ENCODE measurements around the gene FBH1. TPM values are rescaled to one million over a fixed set of nuclear protein-coding genes. Genes with fewer than 3 reads are reported as not detected.

The FBH1 gene
- total RNA-seq, 1 experiment from 2014 or later, result 84.0 TPM

- Histone ChIP-seq H3K27ac (ENCODE audit: low read depth, low read length, poor library complexity, severe bottlenecking) (no peak overlapping the region), H3K4me1 (ENCODE audit: insufficient read depth, low read length, poor library complexity, severe bottlenecking) (peaks cover 13% of the 10 kb centered on the region), H3K27me3 (replicated peaks; ENCODE audit: insufficient read depth, low read depth, low read length, poor library complexity) (no peaks in the 10 kb centered on the region), H3K9me3 (ENCODE audit: low read depth, low read length, poor library complexity, severe bottlenecking) (no peaks in the 10 kb centered on the region), H3K36me3 (ENCODE audit: insufficient read depth, low read length, poor library complexity, severe bottlenecking) (no peaks in the 10 kb centered on the region), H3K4me3 (ENCODE audit: low read depth, low read length, poor library complexity, severe bottlenecking) (no peak overlapping the region)
- intact Hi-C loops (cut with micrococcal nuclease; ENCODE audit: unreplicated experiment), result loop anchor here (5.0 kb wide), 1 partner anchor 455 kb away; no protein-coding TSS in a partner anchor
- DNase-seq (ENCODE audit: low spot score), result no peak
- BruUV-seq (replicated peaks), result no TSS peak
- POLR2A ChIA-PET (ENCODE audit: low non-redundant PET), result no interaction called here
- no peak for TF ChIP-seq CTCF (conservative IDR thresholded peaks at IDR 0.05; ENCODE audit: low read depth, low read length)
- TF ChIP-seq EZH2 (IDR thresholded peaks at IDR 0.05; ENCODE audit: borderline replicate concordance, low read depth, low read length, poor library complexity, severe bottlenecking), result no peak
- CTCF ChIA-PET, result interaction anchor here (0.6 kb wide), 1 partner anchor 517 kb away, joined by 11 read pairs; no protein-coding TSS in a partner anchor
Measured at GRCh38 chr10:5951721-5952407, 61.8 kb downstream of the FBH1 start.

- intact Hi-C loops (cut with micrococcal nuclease; ENCODE audit: unreplicated experiment), result loop anchor here (5.0 kb wide), 1 partner anchor 454 kb away; no protein-coding TSS in a partner anchor
- BruUV-seq (replicated peaks), result no TSS peak
- no peak for TF ChIP-seq EZH2 (IDR thresholded peaks at IDR 0.05; ENCODE audit: borderline replicate concordance, low read depth, low read length, poor library complexity, severe bottlenecking)
- no peak for TF ChIP-seq CTCF (conservative IDR thresholded peaks at IDR 0.05; ENCODE audit: low read depth, low read length)
- no peaks in the 10 kb centered on the region for H3K9me3 ChIP-seq (ENCODE audit: low read depth, low read length, poor library complexity, severe bottlenecking)
- H3K4me3 ChIP-seq (ENCODE audit: low read depth, low read length, poor library complexity, severe bottlenecking), result no peak overlapping the region
- POLR2A ChIA-PET (ENCODE audit: low non-redundant PET), result no interaction called here
- no peak for DNase-seq (ENCODE audit: low spot score)
- CTCF ChIA-PET, result interaction anchor here (0.6 kb wide), 1 partner anchor 518 kb away, joined by 11 read pairs; no protein-coding TSS in a partner anchor
- H3K27ac ChIP-seq (ENCODE audit: low read depth, low read length, poor library complexity, severe bottlenecking), result no peak overlapping the region
- H3K27me3 ChIP-seq (replicated peaks; ENCODE audit: insufficient read depth, low read depth, low read length, poor library complexity), result no peaks in the 10 kb centered on the region
- H3K36me3 ChIP-seq (ENCODE audit: insufficient read depth, low read length, poor library complexity, severe bottlenecking), result no peaks in the 10 kb centered on the region
- peaks cover 13% of the 10 kb centered on the region for H3K4me1 ChIP-seq (ENCODE audit: insufficient read depth, low read length, poor library complexity, severe bottlenecking)
Measured at GRCh38 chr10:5952731-5953385, 62.8 kb downstream of the FBH1 start.

GRCh38 chr10:5953676-5954075, 63.6 kb downstream of the FBH1 start:
- BruUV-seq (replicated peaks), result no TSS peak
- H3K9me3 ChIP-seq (ENCODE audit: low read depth, low read length, poor library complexity, severe bottlenecking), result no peaks in the 10 kb centered on the region
- no peak for DNase-seq (ENCODE audit: low spot score)

More at GRCh38 chr10:5953676-5954075, 63.6 kb downstream of the FBH1 start:
- H3K27ac ChIP-seq (ENCODE audit: low read depth, low read length, poor library complexity, severe bottlenecking), result no peak overlapping the region
- H3K4me1 ChIP-seq (ENCODE audit: insufficient read depth, low read length, poor library complexity, severe bottlenecking), result peaks cover 13% of the 10 kb centered on the region
- no peak overlapping the region for H3K4me3 ChIP-seq (ENCODE audit: low read depth, low read length, poor library complexity, severe bottlenecking)
- CTCF ChIA-PET, result no interaction called here
- intact Hi-C loops (cut with micrococcal nuclease; ENCODE audit: unreplicated experiment), result loop anchor here (5.0 kb wide), 1 partner anchor 454 kb away; no protein-coding TSS in a partner anchor
- H3K36me3 ChIP-seq (ENCODE audit: insufficient read depth, low read length, poor library complexity, severe bottlenecking), result no peaks in the 10 kb centered on the region
- H3K27me3 ChIP-seq (replicated peaks; ENCODE audit: insufficient read depth, low read depth, low read length, poor library complexity), result no peaks in the 10 kb centered on the region
- no peak for TF ChIP-seq EZH2 (IDR thresholded peaks at IDR 0.05; ENCODE audit: borderline replicate concordance, low read depth, low read length, poor library complexity, severe bottlenecking)
- TF ChIP-seq CTCF (conservative IDR thresholded peaks at IDR 0.05; ENCODE audit: low read depth, low read length), result no peak
- POLR2A ChIA-PET (ENCODE audit: low non-redundant PET), result no interaction called here
